HG03064 (cell line): ENCODE measurements around the gene DPP4.

Source experiments
- ATAC-seq: cut with Tn5 transposase; IDR thresholded peaks from one replicate; pipeline ENCODE4 v1.9.1; 2021; ENCODE audit warnings: low read depth; ENCODE audit not compliant: unreplicated experiment

DPP4 gene

GRCh38 chr2:162086904-162087303 is 12.9 kb upstream of the DPP4 start:
- ATAC-seq: no peak

- no peak for ATAC-seq
Observed at GRCh38 chr2:162085090-162085891, 11.3 kb upstream of the DPP4 start.

GRCh38 chr2:162084536-162084935 is 10.5 kb upstream of the DPP4 start:
- no peak for ATAC-seq

- ATAC-seq: no peak
Observed at GRCh38 chr2:162082681-162083080, 8.7 kb upstream of the DPP4 start.

GRCh38 chr2:162082036-162082435 is 8.0 kb upstream of the DPP4 start:
- no peak for ATAC-seq

GRCh38 chr2:162079514-162079913 is 5.5 kb upstream of the DPP4 start:
- no peak for ATAC-seq

GRCh38 chr2:162075689-162076132 is 1.7 kb upstream of the DPP4 start:
- ATAC-seq: no peak

GRCh38 chr2:162074928-162075688 is 1.1 kb upstream of the DPP4 start:
- no peak for ATAC-seq

- ATAC-seq: no peak
Observed at GRCh38 chr2:162074632-162074895, 549 bp upstream of the DPP4 start.

- ATAC-seq: no peak
Observed at GRCh38 chr2:162072976-162073887, 783 bp downstream of the DPP4 start.

GRCh38 chr2:162072181-162072702 is 1.8 kb downstream of the DPP4 start:
- peak; percentile 55 for ATAC-seq

GRCh38 chr2:162071001-162071400 is 3.0 kb downstream of the DPP4 start:
- ATAC-seq: no peak

GRCh38 chr2:162070228-162070936 is 3.6 kb downstream of the DPP4 start:
- no peak for ATAC-seq

GRCh38 chr2:162069267-162069903 is 4.6 kb downstream of the DPP4 start:
- ATAC-seq: no peak

- no peak for ATAC-seq
Observed at GRCh38 chr2:162067596-162067995, 6.4 kb downstream of the DPP4 start.

- no peak for ATAC-seq
Observed at GRCh38 chr2:162065767-162066166, 8.2 kb downstream of the DPP4 start.

- ATAC-seq: no peak
Observed at GRCh38 chr2:162063899-162064298, 10.1 kb downstream of the DPP4 start.

- ATAC-seq: no peak
Observed at GRCh38 chr2:162063281-162063680, 10.7 kb downstream of the DPP4 start.

- ATAC-seq: no peak
Observed at GRCh38 chr2:162062559-162062958, 11.5 kb downstream of the DPP4 start.

- ATAC-seq: no peak
Observed at GRCh38 chr2:162061021-162061420, 13.0 kb downstream of the DPP4 start.
